Activated CD4-positive, alpha-beta T cell treated with anti-CD3 and anti-CD28 coated beads, Interleukin-2, amount 50 U/mL, for 48 hours (primary cell): ENCODE data around the gene PRR20A.
"Not testable (repeated sequence)": the region's sequence is repeated elsewhere in the genome, so short reads cannot be mapped to it uniquely, and the experiment has no call there.

ENCODE experiments used
- DNase-seq, 2 experiments: peaks; one replicate each; pipeline ENCODE4 v3.0.0-alpha.2; 2020

The PRR20A gene

GRCh38 chr13:57140235-57140968, at the start of gene PRR20A:
Gene PRR20A (plus strand): TSS chr13:57140918. CDS start chr13:57141305, 387 bp downstream.
- DNase-seq, result not testable (repeated sequence)

- no peak for DNase-seq
Measured at GRCh38 chr13:57114945-57115344, 25.8 kb upstream of the PRR20A start.

- DNase-seq, result no peak
Measured at GRCh38 chr13:57123681-57124080, 17.0 kb upstream of the PRR20A start.

- DNase-seq, result no peak
Measured at GRCh38 chr13:57128909-57129308, 11.8 kb upstream of the PRR20A start.

- DNase-seq, result no peak
Measured at GRCh38 chr13:57136093-57136492, 4.6 kb upstream of the PRR20A start.

GRCh38 chr13:57137585-57137984, 3.1 kb upstream of the PRR20A start:
- no peak for DNase-seq

GRCh38 chr13:57138988-57139387, 1.7 kb upstream of the PRR20A start:
- DNase-seq, result no peak

GRCh38 chr13:57139781-57140180, 937 bp upstream of the PRR20A start:
- not testable (repeated sequence) for DNase-seq

GRCh38 chr13:57147188-57147587, 6.5 kb downstream of the PRR20A start, which contains the start of gene PRR20B:
Gene PRR20B (plus strand): TSS chr13:57147488. CDS start chr13:57147875, 387 bp downstream.
- DNase-seq, result not testable (repeated sequence)

GRCh38 chr13:57148106-57148505, 7.4 kb downstream of the PRR20A start:
- not testable (repeated sequence) for DNase-seq

- not testable (repeated sequence) for DNase-seq
Measured at GRCh38 chr13:57153761-57154160, 13.0 kb downstream of the PRR20A start, which contains the start of gene PRR20C. Gene PRR20C (plus strand): TSS chr13:57154061. CDS start chr13:57154448, 387 bp downstream.

GRCh38 chr13:57160332-57160731, 19.6 kb downstream of the PRR20A start, which contains the start of gene PRR20D:
Gene PRR20D (plus strand): TSS chr13:57160632. CDS start chr13:57161019, 387 bp downstream.
- not testable (repeated sequence) for DNase-seq

GRCh38 chr13:57166897-57167296, 26.2 kb downstream of the PRR20A start, which contains the start of gene PRR20E:
Gene PRR20E (plus strand): TSS chr13:57167197. CDS start chr13:57167584, 387 bp downstream.
- DNase-seq, result not testable (repeated sequence)

GRCh38 chr13:57191667-57192066, 50.9 kb downstream of the PRR20A start:
- no peak for DNase-seq
